Stimulated activated CD8-positive, alpha-beta memory T cell treated with anti-CD3 and anti-CD28 coated beads, Interleukin-15, amount 100 ng/mL, for 1 hour (primary cell): Measurements from ENCODE around the gene NCK2.
"Not testable (repeated sequence)": the region's sequence is repeated elsewhere in the genome, so short reads cannot be mapped to it uniquely, and the experiment has no call there.

Experiments used
- DNase-seq: peaks from one replicate; pipeline ENCODE4 v3.0.0-alpha.2; 2020; ENCODE audit warnings: low read depth

The NCK2 gene

DNA sequence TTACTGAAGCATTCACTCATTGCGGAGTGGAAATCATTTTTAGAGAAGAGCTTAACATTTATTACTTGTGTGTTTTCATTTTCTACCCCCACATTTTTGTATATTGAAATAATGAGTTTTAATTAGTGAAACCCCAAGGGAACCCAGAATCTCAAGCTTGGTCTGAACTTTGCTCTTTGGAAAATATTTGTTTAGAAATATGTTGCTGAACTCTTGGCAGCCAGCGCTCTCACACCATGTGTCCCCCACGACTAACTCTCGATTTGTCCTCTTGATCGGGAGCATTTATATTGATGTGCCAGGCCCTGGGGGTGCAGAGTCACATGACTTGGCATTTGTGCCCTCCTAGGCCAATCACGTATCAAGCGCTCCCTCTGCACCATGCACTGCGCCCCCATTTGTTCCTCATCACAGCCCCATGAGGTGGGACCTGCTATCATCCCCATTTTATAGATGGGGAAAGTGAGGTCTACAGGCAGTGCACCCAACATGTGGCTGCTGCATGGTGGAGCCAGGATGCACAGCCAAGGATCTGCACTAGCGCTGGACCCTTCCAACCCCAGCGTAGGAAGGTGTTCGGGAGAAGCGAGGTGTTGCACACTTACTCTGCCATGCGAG is 149.7 kb downstream of the NCK2 start:
- no peak for DNase-seq

DNA sequence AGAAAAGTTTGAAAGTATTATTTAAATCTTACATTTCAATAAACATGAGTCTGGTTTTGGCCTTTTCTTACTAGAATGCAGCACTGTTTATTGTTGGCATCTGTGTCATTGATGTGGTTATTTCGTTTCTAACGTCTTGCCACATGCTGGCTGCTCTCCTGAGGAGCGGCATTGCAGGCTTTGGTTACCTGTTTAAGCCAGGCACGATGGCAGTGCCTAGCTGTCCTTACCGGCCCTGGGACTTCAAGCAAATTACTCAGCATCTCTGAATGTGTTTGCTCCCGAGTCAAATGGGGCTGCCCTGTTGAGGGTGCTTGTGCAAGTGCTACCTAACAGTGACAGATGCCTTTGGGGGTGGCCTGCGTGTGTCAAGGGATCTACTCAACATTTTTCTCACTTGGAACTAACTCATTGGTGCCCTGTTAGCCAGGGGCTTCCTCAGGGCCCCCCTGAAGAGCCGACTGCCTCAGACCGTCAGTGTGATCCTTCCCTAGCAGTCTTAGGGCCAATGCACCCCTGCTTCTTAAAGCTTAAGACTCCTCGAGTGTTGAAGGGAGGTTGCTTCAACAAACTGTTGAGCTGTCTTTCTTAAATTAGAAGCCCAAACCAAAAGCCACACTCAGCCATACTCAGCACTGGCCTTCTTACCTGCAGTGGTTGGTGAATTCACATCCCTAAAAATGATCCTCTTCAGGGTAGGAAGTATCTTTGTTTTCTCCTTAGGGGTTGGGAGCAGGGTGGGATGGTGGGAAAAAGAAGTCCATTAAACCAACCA is 151.5 kb downstream of the NCK2 start:
- DNase-seq = no peak

DNA sequence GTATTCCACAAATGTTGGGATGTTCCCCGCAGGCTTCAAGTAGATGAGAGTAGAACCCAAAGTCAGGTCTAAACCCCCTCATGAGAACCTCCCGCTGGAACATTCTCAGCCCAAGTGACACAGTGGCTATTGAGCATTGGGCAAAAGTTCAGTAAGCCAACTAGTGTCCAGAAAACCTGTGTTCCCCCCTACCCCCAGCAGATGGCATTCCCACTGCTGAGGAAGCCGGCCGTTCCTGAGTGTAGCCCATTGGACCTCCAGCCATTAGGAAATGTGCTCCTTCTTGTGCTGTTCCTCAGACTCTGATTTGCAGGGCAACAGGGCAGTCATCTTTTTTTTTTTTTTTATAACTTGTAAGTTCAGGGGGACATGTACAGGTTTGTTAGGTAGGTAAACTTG is 152.1 kb downstream of the NCK2 start:
- no peak for DNase-seq

DNA sequence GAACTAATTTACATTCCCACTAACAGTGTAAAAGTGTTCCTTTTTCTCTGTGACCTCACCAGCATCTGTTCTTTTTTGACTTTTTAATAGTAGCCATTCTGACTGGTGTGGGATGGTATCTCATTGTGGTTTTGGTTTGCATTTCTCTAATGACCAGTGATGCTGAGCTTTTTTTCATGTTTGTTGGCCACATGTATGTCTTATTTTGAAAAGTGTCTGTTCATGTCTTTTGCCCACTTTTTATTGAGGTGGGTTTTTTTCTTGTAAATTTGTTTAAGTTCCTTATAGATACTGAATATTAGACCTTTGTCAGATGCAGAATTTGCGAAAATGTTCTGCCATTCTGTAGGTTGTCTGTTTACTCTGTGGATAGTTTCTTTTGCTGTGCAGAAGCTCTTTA is 153.0 kb downstream of the NCK2 start:
- DNase-seq = not testable (repeated sequence)

DNA sequence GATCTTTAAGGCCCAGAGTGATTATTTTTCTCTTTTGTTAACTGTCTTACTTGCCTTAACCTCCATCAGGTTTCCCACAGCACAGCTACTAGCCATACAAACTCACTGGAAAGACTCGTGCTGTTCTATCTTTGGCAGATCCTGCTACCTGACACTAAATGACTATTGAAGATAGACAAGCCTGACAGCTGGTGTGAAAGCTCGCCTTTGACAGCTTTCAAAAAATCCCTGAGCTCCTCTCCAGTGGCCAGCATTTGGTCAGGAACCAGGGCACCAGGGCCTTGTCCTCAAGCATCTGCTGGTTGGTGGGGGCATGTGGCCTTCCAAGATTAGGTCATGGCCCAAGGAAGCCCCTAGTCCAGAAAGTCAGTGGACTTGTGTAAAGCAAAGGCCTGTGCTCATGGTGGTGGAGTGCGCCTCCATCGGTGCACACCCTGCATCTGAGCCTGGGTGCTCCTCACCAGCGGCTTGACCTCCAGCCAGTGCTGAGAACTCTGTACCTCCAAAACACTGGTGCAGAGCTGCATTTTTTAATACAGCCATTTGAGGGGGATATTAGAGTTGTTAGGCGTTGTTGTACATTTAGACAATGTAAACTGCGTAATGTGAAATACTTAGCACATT is 158.5 kb downstream of the NCK2 start:
- DNase-seq = no peak

DNA sequence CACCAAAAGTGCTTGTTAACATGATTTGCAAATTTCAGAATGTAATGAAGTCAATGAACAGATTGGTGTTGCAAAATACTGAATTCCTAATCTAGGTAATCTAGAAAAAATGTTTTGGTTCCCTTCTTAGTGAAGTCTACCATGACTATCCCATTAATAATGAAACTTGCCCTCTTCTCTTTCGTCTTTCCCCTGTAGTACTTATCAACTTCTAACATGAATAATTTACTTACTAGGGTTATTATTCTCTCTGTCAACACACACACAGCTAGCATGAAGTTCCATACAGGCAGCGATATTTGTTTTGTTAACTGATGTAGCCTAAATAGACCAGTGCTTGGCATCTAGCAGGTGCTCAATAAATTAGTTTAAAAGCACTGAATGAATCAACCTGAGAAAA is 160.2 kb downstream of the NCK2 start:
- DNase-seq = no peak

DNA sequence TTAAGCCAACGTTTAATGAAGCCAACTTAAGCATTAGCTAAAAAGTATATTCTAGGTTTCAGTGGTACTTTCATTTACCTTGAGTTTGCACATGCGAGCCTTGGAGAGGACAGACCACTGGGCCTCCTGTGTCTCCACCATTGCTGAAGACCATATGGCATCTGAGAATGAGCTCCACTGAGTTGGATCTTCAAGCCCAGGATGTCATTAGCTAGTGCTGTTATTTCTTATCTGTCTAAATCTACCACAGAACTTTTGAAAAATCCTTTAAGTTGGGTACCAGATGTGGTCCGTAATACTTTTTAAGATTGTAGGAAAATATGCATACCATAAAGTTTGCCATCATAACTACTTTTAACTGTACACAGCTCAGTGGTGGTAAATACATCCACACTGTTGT is 161.8 kb downstream of the NCK2 start:
- no peak for DNase-seq

DNA sequence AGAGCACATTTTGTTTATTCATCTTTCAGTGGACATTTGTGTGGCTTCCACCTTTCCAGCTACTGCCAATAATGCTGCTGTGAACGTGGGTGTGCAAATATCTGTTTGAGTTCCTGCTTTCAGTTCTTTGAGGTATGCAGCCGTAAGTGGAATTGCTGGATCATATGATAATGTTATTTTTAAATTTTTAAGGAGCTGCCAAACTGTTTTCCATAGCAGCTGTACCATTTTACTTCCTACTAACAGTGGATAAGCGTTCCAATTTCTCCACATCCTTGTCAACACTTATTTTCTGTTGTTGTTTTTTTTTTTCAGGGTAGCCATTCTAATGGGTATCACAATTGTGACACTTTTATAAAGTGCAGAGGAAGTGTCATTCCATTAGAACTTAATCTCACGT is 162.5 kb downstream of the NCK2 start:
- no peak for DNase-seq

DNA sequence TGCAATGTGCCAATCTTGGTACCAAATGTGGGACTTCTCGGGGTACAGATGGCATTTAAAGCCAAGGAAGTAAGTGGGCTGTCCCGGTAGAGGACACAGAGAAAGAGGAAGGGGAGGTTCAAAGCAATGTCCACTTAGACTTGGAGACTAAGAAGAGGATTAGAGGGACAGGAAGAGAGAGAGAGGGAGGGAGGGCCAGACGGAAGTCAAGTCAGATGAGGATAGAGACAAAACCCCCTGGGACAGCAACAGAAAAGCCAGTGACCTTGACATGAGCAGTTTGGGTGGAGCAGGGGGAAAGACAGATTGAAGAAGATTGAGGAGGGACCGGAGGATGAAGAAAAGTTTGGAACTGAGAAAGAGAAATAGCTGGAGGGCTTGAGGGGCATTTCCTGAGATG is 164.5 kb downstream of the NCK2 start:
- no peak for DNase-seq

DNA sequence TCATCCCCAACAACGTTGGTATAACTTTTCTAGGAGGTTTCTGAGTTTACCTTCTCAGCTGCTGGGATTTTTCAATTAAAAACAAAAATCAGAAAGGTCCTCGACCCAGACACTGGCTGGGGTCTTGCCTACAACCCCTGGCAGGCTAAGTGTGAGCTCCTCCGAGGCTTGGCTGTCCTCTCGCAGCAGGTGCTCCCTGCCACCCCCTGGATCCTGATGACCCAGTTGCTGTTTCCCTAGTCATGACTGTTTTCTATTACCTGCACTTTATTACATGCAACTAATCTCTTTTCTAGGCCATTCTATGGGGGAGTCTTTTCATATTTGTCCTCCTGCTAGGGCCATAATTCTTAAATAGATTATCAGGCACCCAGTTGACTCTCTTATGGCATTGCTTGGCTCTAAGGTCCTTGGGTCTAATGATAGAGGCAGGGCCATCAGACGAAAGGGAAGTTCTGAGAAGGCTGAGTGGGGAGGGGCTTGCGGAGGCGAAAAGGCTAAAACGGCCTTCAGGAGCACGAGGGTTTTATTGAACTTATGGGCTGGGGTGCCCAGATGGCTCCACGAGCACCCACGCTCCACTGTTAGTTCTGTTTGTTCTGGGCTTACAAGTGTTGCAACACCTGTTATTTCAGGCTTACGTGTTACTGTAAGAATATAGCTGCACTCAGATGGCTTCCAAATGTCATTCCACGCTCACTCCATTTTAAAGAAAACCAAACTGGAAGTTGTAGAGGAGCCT is 166.0 kb downstream of the NCK2 start:
- no peak for DNase-seq

DNA sequence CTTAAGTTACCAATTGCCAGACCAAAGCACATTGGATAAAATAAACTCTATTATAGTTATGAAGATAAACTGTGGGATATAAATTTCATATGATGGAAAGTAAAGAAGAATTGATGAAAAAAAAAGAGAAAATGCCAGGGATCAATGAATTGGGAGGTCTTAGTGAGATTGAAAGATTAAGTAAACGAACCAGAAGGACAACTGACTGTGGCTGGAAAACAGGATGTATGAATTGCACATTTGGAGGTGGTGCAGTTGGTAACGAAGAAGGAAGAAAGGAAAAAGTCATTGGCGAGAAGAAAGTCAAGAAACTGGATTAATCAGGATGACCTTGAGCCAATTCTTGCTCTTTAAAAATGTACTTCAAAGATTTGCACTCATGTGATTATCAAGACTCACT is 166.7 kb downstream of the NCK2 start:
- no peak for DNase-seq

DNA sequence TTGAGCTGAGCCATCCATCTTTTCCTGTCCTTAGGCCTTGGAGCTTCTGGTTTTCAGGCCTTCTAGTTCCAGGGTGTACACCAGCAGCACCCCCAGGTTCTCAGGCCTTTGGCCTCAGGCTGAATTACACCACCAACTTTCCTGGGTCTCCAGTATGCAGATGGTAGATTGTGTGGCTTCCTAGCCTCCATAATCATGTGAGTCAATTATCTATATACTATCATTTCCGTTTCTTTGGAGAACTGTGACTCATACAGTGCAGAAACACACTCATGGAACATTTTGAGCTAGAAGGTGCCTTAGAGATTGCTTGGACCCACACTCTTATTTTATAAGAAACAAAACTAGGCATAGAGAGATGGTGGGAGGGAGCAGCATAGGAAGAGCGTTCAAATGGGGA is 167.4 kb downstream of the NCK2 start:
- DNase-seq = no peak

DNA sequence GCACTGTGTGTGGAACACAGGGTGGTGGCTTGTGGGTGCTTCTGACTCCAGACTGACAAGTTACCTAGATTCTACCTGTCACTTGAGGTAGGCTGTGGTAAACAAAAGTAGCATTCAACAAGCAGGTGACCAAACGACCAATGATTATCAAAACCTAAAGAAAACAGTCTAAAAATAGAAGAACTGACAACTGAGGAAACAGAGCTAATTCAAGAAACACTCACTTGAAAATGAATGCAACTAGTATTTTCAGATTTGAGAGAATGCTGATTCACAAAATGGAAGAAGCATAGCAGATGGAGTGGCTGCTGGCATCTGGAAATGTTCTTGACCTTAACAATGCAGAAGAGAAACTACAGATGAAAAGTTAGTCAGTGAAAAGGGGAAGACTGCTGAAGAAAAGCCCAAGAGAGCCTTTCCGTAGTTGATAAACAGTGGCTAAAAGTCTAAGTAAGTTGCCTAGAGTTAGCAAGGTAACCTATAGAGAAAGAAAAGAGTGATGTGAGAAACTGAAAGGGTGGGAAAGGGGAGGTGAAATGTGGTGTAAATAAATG is 170.4 kb downstream of the NCK2 start:
- DNase-seq = no peak

DNA sequence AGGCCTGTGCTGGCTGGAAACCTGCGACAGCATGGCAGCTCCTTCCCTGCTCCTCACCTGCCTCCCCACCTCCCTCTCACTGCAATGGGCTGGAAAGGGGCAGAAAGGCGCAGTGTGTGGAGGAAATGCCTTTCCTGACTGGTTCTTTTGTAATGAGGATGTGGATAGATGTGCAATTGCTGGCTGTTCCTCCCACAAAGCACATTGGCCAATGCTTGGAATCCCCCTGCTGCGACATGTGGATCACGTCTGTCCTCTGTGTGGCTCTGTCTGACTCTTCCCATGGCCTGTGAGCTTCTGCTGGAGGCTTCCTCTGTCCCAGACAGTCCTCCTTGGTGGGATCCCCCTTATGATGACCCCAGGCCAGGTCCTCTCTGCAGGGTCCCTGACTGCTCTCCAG is 172.5 kb downstream of the NCK2 start:
- DNase-seq = no peak

DNA sequence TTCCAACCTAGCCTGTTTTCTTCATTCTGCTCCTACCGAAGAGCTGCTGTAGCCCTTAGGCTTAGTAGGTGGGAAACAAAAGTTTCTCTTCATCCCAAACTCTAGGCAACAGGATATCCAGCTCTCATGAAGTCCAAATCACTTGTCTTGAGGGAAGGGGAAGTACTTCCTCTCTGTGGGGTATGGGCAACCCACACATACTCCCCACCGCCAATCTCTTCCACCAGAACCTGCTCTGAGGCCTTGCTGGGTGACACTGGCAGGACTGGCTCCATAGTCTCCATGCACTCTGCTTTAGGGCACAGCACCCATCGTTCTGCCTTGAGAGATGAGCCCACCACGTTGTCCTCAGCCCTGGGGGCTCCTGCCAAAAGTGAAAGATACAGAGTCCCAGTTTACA is 173.0 kb downstream of the NCK2 start:
- DNase-seq = no peak

DNA sequence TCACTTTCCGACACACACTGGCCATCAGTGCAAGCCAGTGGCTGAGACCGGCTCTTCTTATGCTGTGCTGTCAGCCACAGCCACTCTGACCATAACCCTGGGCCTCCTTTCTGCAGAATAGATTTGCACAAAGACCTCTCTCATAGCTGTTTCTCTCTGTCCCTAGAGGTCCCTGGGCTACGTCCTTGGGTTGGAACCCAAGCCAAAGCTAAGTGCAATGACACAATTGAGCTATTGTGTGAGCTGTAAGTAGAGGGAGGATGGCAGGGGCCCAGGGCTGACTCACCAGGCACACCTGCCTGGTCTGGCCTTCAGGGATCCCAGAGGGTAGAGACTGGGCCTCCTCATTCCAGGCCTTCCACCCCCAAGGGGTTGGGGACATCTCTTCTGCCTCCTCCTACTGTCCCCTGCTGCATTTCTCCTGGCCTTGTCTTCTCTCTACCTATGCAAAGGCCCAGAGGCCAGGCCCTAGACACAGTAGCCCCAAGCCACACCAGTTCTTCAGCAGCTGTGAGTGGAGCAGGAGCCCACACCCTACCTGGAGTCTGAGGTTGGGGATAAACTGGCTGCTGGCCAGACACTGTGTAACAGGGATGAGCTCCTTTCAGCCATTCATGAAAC is 174.6 kb downstream of the NCK2 start:
- DNase-seq = no peak

DNA sequence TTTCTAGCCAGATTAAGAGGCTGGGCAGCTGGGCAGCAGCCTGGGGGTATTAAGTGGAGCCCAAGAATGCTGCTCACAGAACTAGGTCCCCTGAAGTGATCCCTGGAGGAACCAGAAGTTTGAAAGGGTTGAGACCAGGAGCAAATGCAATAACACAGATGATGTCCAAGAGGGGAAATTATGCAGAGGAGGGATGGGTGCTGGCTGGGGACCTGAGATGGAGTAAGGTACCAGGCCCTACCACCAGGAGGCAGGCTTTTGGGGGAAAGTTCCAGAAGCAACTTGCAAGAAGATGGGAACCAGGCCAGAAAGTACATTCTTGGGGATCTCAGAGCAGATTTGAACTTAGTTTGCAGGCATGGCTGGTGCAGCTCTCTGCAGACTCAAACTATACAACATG is 175.1 kb downstream of the NCK2 start:
- peak; percentile 39 for DNase-seq

DNA sequence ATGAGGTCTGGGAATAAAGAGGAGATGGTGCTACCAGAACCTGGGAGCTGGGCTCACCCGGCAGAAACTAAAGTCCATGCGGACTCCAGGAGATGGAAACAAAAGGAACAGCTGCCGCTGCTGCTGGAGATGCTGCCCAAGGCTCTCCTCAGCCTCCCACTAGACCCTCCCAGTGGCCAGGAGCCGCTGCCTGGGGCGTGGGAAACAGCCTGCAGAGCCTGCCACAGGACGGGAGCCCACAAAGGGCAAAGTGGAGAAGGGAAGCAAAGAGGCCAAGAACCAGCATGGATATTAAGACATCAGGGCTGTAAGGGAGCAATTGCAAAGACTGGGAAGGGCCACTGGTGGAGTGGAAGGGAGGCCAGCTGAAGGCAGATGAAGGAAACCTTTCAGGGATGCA is 179.6 kb downstream of the NCK2 start:
- DNase-seq = no peak

DNA sequence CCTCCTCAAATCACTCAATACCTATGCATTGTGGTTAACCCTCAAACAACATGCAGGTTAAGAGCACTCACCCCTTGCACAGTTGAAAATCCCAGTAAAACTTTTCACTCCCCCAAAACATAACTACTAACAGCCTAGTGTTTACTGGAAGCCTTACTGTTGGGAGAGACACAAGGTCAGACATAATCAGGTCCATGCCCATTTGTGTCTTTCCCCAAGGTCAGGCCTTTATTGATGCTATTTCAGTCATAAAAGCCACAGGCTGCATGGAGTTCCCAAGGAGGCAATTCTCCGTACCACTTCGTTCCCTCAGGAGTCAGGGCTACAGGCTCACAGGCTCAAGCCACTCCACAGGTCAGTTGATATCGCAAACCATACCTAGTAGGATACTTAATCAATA is 180.2 kb downstream of the NCK2 start:
- no peak for DNase-seq

DNA sequence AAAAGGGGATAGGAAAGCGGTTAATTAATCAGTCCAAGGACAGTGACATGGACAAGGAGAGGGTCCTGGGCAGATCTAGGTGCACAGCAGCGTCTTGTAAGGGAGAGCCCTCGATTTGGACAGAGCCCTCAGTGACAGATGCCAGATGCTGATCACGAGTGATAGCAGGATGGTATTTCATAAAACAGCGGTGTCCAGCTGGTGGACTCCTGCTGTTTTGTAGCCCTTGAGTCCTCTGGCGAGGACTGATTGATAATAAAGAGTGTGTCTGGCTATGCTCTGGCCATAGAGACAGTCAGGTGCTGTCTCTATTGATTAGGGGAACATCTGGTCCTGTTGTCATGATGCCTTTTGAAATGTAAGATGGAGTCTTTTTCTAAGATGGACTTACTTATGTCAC is 180.7 kb downstream of the NCK2 start:
- DNase-seq = no peak

DNA sequence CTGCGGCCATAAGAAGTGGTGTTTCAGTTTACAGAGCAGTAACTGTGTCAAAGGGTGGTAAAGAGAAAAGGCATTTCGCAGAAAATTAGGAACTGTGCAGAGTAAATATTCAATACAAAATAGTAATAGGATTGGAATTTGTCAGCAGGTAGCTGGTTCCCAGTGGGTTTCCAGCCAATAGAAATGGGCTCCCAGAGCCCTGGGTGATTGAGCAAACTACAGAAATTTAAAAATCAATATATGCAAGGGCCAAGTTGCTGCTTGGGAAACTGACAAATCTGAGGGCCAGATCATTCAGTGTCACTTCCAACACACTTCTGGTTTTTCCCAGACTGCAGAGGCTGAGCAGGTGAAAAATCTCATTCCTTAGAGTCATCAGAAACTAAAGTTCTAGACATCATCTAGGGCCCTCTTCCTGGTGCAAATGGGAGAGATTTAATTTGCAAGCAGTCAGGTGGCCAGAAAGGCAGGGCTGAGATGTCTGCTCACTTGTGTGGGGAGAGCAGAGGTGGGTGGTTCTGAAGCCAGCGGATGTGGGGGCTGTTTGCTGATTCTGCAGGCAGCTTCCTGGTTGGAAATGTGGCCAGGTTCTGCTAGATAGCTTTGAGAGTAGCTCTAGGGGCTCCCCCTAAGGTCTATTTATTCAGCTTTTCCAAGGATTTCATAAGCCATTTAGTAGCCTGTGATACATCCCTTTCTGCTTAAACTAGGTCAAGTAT is 182.4 kb downstream of the NCK2 start:
- DNase-seq = peak; percentile 18
